ENCODE data around the gene MATK.

The MATK gene

DNA sequence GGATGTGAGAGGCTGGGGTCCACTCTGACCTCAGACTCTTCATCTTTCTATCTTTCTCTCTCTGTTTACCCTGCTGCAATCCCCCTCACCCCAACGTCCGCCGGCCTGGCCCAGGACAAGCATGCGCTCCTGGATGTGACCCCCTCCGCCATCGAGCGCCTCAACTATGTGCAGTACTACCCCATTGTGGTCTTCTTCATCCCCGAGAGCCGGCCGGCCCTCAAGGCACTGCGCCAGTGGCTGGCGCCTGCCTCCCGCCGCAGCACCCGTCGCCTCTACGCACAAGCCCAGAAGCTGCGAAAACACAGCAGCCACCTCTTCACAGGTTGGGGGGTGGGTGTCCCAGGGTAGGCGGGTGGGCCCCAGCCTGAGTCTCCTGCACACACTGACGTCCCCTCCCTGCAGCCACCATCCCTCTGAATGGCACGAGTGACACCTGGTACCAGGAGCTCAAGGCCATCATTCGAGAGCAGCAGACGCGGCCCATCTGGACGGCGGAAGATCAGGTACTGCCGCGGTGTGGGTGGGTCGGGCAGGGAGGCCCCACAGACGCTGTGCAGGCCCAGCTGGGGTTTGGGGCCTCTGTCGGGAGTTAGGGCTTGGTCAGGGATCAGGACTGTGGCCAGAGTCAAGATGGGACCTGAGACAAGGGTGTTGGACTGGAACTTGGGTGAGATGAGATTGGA lies 39.7 kb downstream of the MATK start:
- no peak for DNase-seq

- no peak for DNase-seq
Observed at GRCh38 chr19:3745363-3746045, 40.7 kb downstream of the MATK start.

DNA sequence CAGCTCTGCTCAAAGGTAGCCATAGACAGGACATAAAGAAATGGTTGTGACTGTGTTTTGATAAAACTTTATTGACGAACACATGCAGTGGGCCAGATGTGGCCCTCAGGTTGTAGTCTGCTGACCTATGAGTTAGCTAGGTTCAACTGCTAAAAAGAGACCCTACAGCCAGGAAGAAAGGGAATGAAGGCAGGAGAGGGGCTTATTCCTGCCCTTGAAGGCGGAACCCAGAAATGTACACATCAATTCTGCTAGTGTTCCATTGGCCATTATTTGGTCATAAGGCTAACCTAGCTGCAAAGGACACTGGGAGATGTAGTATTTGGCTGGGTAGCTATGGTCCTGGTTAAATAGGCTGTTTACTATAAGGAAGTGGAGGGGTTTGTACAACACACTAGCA lies 42.7 kb downstream of the MATK start:
- peak; percentile 57 for DNase-seq

- no peak for DNase-seq
Observed at GRCh38 chr19:3740431-3740830, 45.8 kb downstream of the MATK start.

DNA sequence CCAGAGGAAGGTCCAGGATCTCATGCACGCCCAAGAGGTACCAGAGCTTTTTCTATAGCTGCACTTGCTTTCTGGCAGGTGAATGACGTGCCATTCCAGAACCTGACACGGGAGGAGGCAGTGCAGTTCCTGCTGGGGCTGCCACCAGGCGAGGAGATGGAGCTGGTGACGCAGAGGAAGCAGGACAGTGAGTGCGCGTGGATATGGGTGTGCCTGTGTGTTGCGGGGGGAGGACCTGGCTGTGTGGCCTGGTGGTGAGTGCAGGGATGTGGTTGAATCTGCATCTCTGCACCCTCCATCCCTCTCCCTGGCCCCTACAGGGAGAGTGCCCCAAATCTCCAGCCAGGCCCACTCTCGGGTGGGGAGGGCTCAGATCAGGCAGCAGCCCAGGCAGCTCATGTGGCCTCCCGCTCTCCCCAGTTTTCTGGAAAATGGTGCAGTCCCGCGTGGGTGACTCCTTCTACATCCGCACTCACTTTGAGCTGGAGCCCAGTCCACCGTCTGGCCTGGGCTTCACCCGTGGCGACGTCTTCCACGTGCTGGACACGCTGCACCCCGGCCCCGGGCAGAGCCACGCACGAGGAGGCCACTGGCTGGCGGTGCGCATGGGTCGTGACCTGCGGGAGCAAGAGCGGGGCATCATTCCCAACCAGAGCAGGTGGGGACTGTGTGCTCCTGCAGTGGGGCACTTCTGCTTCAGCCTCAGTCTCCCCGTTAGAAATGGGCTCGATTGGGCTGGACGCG lies 47.5 kb downstream of the MATK start:
- no peak for DNase-seq

- no peak for DNase-seq
Observed at GRCh38 chr19:3737487-3738205, 48.5 kb downstream of the MATK start.

DNA sequence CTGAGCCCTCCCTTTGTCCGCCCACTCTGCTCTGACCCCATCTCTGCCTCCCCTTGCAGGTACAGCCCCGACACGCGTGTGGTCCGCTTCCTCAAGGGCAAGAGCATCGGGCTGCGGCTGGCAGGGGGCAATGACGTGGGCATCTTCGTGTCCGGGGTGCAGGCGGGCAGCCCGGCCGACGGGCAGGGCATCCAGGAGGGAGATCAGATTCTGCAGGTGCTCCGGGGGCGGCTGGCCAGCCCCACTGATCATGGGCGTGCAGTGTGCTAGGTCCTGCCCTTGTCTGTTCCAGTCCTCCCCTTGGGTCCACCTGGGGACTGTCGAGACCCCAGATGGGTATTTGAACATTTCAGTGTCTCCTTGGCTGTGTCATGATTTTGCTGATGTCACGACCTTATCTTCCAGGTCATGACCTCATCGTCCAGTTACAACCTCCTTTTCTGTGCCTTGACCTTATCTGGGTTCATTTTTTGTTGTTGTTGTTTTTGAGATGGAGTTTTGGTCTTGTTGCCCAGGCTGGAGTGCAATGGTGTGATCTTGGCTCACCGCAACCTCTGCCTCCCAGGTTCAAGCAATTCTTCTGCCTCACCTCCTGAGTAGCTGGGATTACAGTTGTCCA lies 50.0 kb downstream of the MATK start:
- DNase-seq, result no peak

DNA sequence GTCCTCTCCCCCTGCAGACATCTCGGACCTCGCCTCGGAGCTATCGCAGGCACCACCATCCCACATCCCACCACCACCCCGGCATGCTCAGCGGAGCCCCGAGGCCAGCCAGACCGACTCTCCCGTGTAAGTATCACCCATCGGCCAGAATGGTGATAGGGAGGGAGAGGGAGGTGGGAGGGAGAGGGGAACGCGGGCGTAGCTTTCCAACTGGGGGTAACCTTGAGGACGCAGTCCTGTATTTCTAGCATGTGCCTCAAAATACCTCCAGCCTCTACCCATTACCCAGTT lies 51.9 kb downstream of the MATK start:
- DNase-seq, result no peak

GRCh38 chr19:3733549-3734309 lies 52.5 kb downstream of the MATK start:
- DNase-seq, result no peak

- no peak for DNase-seq
Observed at GRCh38 chr19:3732108-3732507, 54.1 kb downstream of the MATK start.

GRCh38 chr19:3730457-3730958 lies 55.7 kb downstream of the MATK start:
- DNase-seq, result no peak

Data from hematopoietic multipotent progenitor cell treated with erythropoietin and hydrocortisone succinate and interleukin-3 and kit ligand, for 4 days (in vitro differentiated cells).